K562 (cell line): ENCODE measurements around the gene SFXN3. TPM values are rescaled to one million over a fixed set of nuclear protein-coding genes. Genes with fewer than 3 reads are reported as not detected.

Experiments used
- ATAC-seq: fragments of 200-7000 bp; cut with Tn5 transposase; 3 replicates; pipeline ENCODE4 v1.9.1; 2020; ENCODE audit warnings: moderate library complexity
- BruUV-seq: library from RNA; stranded (reverse); fragments of 400-500 nt; replicated peaks from 2 replicates; lab custom pipeline; 2021; lab: Mats Ljungman, UMichigan
- CTCF ChIA-PET: fragments of 300-600 bp; formaldehyde crosslinking; extraction: SDS; loops from one replicate; lab custom pipeline; 2021; ENCODE audit warnings: low intra/inter-chr PET ratio; lab: Yijun Ruan, JAX
- POLR2A ChIA-PET: fragments of 300-600, 350-650 bp; sonication (Branson Sonifier 250); formaldehyde crosslinking; extraction: SDS; loops from one replicate; lab custom pipeline; 2021; ENCODE audit warnings: antibody characterized with exemption, inconsistent platforms; lab: Yijun Ruan, JAX
- DNase-seq, 4 experiments: peaks; one replicate each; pipeline versions ENCODE4 v3.0.0 to v3.0.0-alpha.2; 2011 to 2018; ENCODE audit warnings: low spot score in 3 of 4, mixed read lengths in 3 of 4; ENCODE audit errors: extremely low read depth in 1 of 4
- FAIRE-seq: peaks from 2 replicates; lab custom pipeline; 2011; peaks lifted over from hg19 to GRCh38; lab: Jason Lieb, UNC
- H2AFZ ChIP-seq: 2 replicates; pipeline ENCODE4 v1.6.0; 2011; ENCODE audit warnings: low read depth, low read length, control low read depth, inconsistent platforms
- H3K27ac ChIP-seq: fragments of 200-600 bp; 3 replicates; pipeline ENCODE4 v1.8.0; 2011; ENCODE audit warnings: low read depth, mild to moderate bottlenecking, control low read depth, inconsistent platforms, low read length, moderate library complexity, mixed read lengths; ENCODE audit errors: extremely low read depth
- H3K27me3 ChIP-seq, 2 experiments: fragments of 300-600 bp in 1 of 2; 2 replicates in 1 of 2; 3 replicates in 1 of 2; pipeline versions ENCODE4 v1.6.0 to v1.8.0; 2011; ENCODE audit warnings: inconsistent platforms in 2 of 2, low read length in 2 of 2, mild to moderate bottlenecking in 1 of 2, mixed read lengths in 1 of 2, moderate library complexity in 1 of 2; ENCODE audit not compliant: control insufficient read depth in 2 of 2, insufficient read depth in 2 of 2
- H3K36me3 ChIP-seq: fragments of 300-600 bp; 3 replicates; pipeline ENCODE4 v1.8.0; 2011; ENCODE audit warnings: mild to moderate bottlenecking, low read length, inconsistent platforms; ENCODE audit not compliant: control insufficient read depth, insufficient read depth
- H3K4me1 ChIP-seq, 2 experiments: fragments of 200-600 bp in 1 of 2; replicated peaks in 1 of 2; 2 replicates in 1 of 2; 3 replicates in 1 of 2; pipeline versions ENCODE4 v1.5.1 to v1.8.0; 2011; ENCODE audit warnings: inconsistent platforms in 2 of 2, low read length in 2 of 2, mild to moderate bottlenecking in 1 of 2, mixed read lengths in 1 of 2, moderate library complexity in 1 of 2; ENCODE audit not compliant: control insufficient read depth in 2 of 2, insufficient read depth in 2 of 2
- H3K4me2 ChIP-seq: 2 replicates; pipeline ENCODE4 v1.6.1; 2011; ENCODE audit warnings: low read length, control low read depth, inconsistent platforms, mixed read lengths; ENCODE audit not compliant: insufficient read depth
- H3K4me3 ChIP-seq: fragments of 200-600 bp; sonication (generic), shearing (Covaris generic); 2 replicates; pipeline ENCODE4 v1.5.1; 2016; ENCODE audit warnings: control low read depth, inconsistent platforms
- H3K79me2 ChIP-seq: fragments of 200-600 bp; 3 replicates; pipeline ENCODE4 v1.8.0; 2011; ENCODE audit warnings: low read length, inconsistent platforms; ENCODE audit not compliant: control insufficient read depth, insufficient read depth
- H3K9ac ChIP-seq, 2 experiments: 2 replicates each; pipeline versions ENCODE4 v1.6.0 to v1.6.1; 2011; ENCODE audit warnings: low read depth in 2 of 2, low read length in 2 of 2, control low read depth in 1 of 2, inconsistent platforms in 1 of 2, mild to moderate bottlenecking in 1 of 2, mixed read lengths in 1 of 2; ENCODE audit not compliant: insufficient read depth in 1 of 2
- H3K9me1 ChIP-seq: one replicate; pipeline ENCODE4 v1.6.0; 2011; ENCODE audit warnings: inconsistent platforms, mild to moderate bottlenecking, low read length, moderate library complexity; ENCODE audit not compliant: control insufficient read depth, insufficient read depth
- H3K9me3 ChIP-seq: replicated peaks from 2 replicates; pipeline ENCODE4 v1.5.1; 2011; ENCODE audit warnings: low read depth, low read length, inconsistent platforms; ENCODE audit not compliant: control insufficient read depth, insufficient read depth
- H4K20me1 ChIP-seq: replicated peaks from 2 replicates; pipeline ENCODE4 v1.6.1; 2011; ENCODE audit warnings: low read length, inconsistent platforms, mixed read lengths; ENCODE audit not compliant: control insufficient read depth, insufficient read depth
- CTCFL ChIP-seq: IDR thresholded peaks from 2 replicates; pipeline ENCODE4 v1.6.1; 2011; ENCODE audit warnings: borderline replicate concordance, low read depth, mild to moderate bottlenecking, moderate library complexity, low read length; ENCODE audit not compliant: insufficient read depth, poor library complexity, severe bottlenecking
- JUND ChIP-seq, 2 experiments: IDR thresholded peaks; 2 replicates in 1 of 2; 3 replicates in 1 of 2; pipeline ENCODE4 v1.6.1; 2011; ENCODE audit warnings: borderline replicate concordance in 2 of 2, low read depth in 2 of 2, low read length in 2 of 2, improper control_type of control experiment in 1 of 2, missing biosample characterization in 1 of 2, missing genetic modification characterization in 1 of 2, missing genetic modification reagents in 1 of 2
- SFPQ ChIP-seq: fragments of 200-400 bp; formaldehyde crosslinking; IDR thresholded peaks from 2 replicates; pipeline ENCODE4 v1.6.1; 2017; ENCODE audit warnings: mild to moderate bottlenecking, low read depth, low read length, moderate library complexity
- ZFP36 ChIP-seq: fragments of 150-350 bp; IDR thresholded peaks from 2 replicates; pipeline ENCODE4 v1.6.1; 2018; ENCODE audit warnings: low read length, low read depth; ENCODE audit not compliant: partially characterized antibody
- ZKSCAN1 ChIP-seq: fragments of 150-350 bp; IDR thresholded peaks from 2 replicates; pipeline ENCODE4 v1.6.1; 2016; ENCODE audit warnings: low read depth, low read length
- WGBS: fragments of 100-300 bp; shearing (Covaris generic); methylation state at CpG from one replicate; pipeline ENCODE4 v1.1.6; 2016; ENCODE audit warnings: low coverage, mixed read lengths; ENCODE audit not compliant: insufficient coverage; ENCODE audit errors: missing lambda C conversion rate; 5-methylcytosine and 5-hydroxymethylcytosine counted together
- in situ Hi-C: fragments of 300-500 bp; cut with MboI; formaldehyde crosslinking; loops from 4 replicates; pipeline ENCODE4 v1.15.0; 2018; ENCODE audit warnings: inconsistent platforms, mixed read lengths
- intact Hi-C: fragments of 100-400 bp; cut with micrococcal nuclease; formaldehyde crosslinking; loops from 2 replicates; pipeline ENCODE4 v1.14.2; 2022
- polyA plus RNA-seq, 8 experiments: library from polyadenylated mRNA; depleted of rRNA in 4 of 8; stranded (reverse) in 5 of 8; unstranded in 3 of 8; fragments of >200 nt; fragmentation: Nextera tagmentation in 2 of 8; fragmentation: Illumina TruSeq in 1 of 8; extraction: Ambion mirVana in 2 of 8; extraction: Trizol in 1 of 8; gene quantifications; 2 replicates each; pipeline versions ENCODE4 v1.2.1 to v1.2.3, GENCODE V29; 2011 to 2014; ENCODE audit warnings: inconsistent platforms in 1 of 8, missing spikeins in 1 of 8
- total RNA-seq, 7 experiments: library from RNA; depleted of rRNA in 6 of 7; stranded (reverse); fragments of >200 nt in 6 of 7; fragmentation: Illumina TruSeq in 2 of 7; extraction: Trizol in 2 of 7; gene quantifications; 2 replicates each; pipeline versions ENCODE4 v1.2.1 to v1.2.3, GENCODE V29; 2011 to 2021; ENCODE audit warnings: low replicate concordance in 1 of 7

The SFXN3 gene
- total and polyA plus RNA-seq, 9 of the 15 experiments (the other 6 are each of a cell fraction or from before 2014, with no cell fraction given): 0.24 to 4.6 (median 0.86) TPM

GRCh38 chr10:101012525-101013364 is 18.3 kb upstream of the SFXN3 start (continued):
- TF ChIP-seq JUND (IDR thresholded peaks at IDR 0.05; ENCODE audit: borderline replicate concordance, low read depth, low read length) (0 out of 2 replicates have a peak, but pooled peaks have one; percentile 10), JUND (tag; IDR thresholded peaks at IDR 0.05; ENCODE audit: borderline replicate concordance, low read depth, low read length) (no peak), ZKSCAN1 (peak; percentile 82), CTCFL (peak; percentile 17)

GRCh38 chr10:101013365-101013825 is 17.6 kb upstream of the SFXN3 start:
- no peak overlapping the region for H2AFZ ChIP-seq

More at GRCh38 chr10:101013365-101013825, 17.6 kb upstream of the SFXN3 start:
- in situ Hi-C loops (loop anchor here (10.0 kb wide), 1 partner anchor 459 kb away; no protein-coding TSS in a partner anchor), intact Hi-C loops (loop anchor here (10.0 kb wide), 1 partner anchor 51 kb away; the partner anchor contains the start of gene KAZALD1)
- 37% methylated on average over 9 of the region's 9 CpGs for WGBS
- Histone ChIP-seq H3K27me3 (no peaks in the 10 kb centered on the region), H3K4me3 (no peak overlapping the region), H3K36me3 (no peaks in the 10 kb centered on the region), H3K79me2 (no peaks in the 10 kb centered on the region), H3K9ac (no peak overlapping the region), H4K20me1 (no peaks in the 10 kb centered on the region), H3K4me2 (no peak overlapping the region), H3K9me1 (no peaks in the 10 kb centered on the region), H3K9me3 (no peaks in the 10 kb centered on the region), H3K27ac (no peak overlapping the region), H3K4me1 (peaks cover 14 to 40% of the 10 kb centered on the region in 2 experiments; a peak in 4 of 5 replicates)
- ATAC-seq (no peak), FAIRE-seq (peak; percentile 48), DNase-seq (no peak)
- TF ChIP-seq ZFP36 (peak; percentile 82), SFPQ (no peak)
- no TSS peak for BruUV-seq
- POLR2A ChIA-PET: no interaction called here
- CTCF ChIA-PET: interaction anchor here (5.8 kb wide), 1 partner anchor 17 kb away, joined by 150 read pairs; the partner anchor contains the start of gene LZTS2
